Osteocyte (in vitro differentiated cells): ENCODE measurements around the gene TSR3. TPM values are rescaled to one million over a fixed set of nuclear protein-coding genes. Genes with fewer than 3 reads are reported as not detected.

Experiments
- DNase-seq: peaks from one replicate; pipeline ENCODE4 v3.0.0; 2021; ENCODE audit warnings: mixed read lengths; ENCODE audit not compliant: unreplicated experiment; ENCODE audit errors: extremely low spot score
- H3K27ac Mint-ChIP-seq: one replicate; pipeline ENCODE4 v1.8.0; 2021; ENCODE audit warnings: mild to moderate bottlenecking, mixed read lengths; ENCODE audit not compliant: unreplicated experiment
- H3K27me3 Mint-ChIP-seq: one replicate; pipeline ENCODE4 v1.8.0; 2021; ENCODE audit warnings: mixed read lengths; ENCODE audit not compliant: unreplicated experiment
- H3K36me3 Mint-ChIP-seq: one replicate; pipeline ENCODE4 v1.8.0; 2021; ENCODE audit warnings: mixed read lengths; ENCODE audit not compliant: unreplicated experiment
- H3K4me1 Mint-ChIP-seq: one replicate; pipeline ENCODE4 v1.8.0; 2021; ENCODE audit warnings: mixed read lengths; ENCODE audit not compliant: unreplicated experiment
- H3K4me3 Mint-ChIP-seq: one replicate; pipeline ENCODE4 v1.8.0; 2021; ENCODE audit warnings: mild to moderate bottlenecking, moderate library complexity, mixed read lengths; ENCODE audit not compliant: unreplicated experiment
- H3K9me3 Mint-ChIP-seq: one replicate; pipeline ENCODE4 v1.8.0; 2021; ENCODE audit warnings: mixed read lengths; ENCODE audit not compliant: unreplicated experiment
- total RNA-seq: library from RNA; stranded (reverse); gene quantifications from 2 replicates; pipeline ENCODE4 v1.2.1, GENCODE V29; 2021
- TF ChIP-seq, protein P1 (sequence below): fragments of 200-600 bp; sonication (generic); IDR thresholded peaks from 2 replicates; pipeline ENCODE4 v1.5.0; 2021; ENCODE audit warnings: antibody characterized with exemption, mild to moderate bottlenecking, moderate library complexity

Gene TSR3
- total RNA-seq, 1 donor from 2014 or later, result 58.0 TPM

DNA sequence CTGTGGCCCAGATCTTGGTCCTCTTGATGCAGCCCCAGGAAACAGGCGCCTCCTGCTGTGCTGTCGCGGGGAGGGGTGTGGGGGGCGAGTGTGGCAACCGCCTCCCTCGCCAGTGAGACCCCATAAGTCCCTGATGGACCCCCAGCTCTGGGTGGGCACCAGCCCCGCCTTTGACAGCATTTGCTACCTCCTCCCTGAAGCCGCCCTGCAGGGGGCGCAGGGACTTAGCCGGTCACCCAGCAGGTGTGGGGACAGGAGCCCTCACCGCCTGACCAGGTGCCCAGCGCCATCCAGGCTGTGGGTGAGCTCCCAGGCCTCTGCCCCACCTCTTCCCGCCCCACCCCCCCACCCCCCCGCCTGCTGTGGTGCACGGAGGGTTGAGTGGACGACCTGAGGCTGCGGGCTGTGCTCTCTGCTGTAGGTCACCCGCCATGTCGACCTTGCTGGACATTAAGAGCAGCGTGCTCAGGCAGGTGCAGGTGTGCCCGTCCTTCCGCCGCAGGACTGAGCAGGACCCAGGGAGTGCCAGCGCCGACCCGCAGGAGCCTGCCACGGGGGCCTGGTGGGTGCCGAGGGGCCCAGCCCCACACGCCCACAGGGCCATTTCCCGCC is 13.5 kb downstream of the TSR3 start:
- Mint-ChIP-seq H3K4me3 (no peak overlapping the region), H3K36me3 (no peaks in the 10 kb centered on the region), H3K27me3 (peaks cover 24% of the 10 kb centered on the region), H3K27ac (no peak overlapping the region), H3K4me1 (peaks cover 7% of the 10 kb centered on the region), H3K9me3 (no peaks in the 10 kb centered on the region)
- TF ChIP-seq, protein P1, sequence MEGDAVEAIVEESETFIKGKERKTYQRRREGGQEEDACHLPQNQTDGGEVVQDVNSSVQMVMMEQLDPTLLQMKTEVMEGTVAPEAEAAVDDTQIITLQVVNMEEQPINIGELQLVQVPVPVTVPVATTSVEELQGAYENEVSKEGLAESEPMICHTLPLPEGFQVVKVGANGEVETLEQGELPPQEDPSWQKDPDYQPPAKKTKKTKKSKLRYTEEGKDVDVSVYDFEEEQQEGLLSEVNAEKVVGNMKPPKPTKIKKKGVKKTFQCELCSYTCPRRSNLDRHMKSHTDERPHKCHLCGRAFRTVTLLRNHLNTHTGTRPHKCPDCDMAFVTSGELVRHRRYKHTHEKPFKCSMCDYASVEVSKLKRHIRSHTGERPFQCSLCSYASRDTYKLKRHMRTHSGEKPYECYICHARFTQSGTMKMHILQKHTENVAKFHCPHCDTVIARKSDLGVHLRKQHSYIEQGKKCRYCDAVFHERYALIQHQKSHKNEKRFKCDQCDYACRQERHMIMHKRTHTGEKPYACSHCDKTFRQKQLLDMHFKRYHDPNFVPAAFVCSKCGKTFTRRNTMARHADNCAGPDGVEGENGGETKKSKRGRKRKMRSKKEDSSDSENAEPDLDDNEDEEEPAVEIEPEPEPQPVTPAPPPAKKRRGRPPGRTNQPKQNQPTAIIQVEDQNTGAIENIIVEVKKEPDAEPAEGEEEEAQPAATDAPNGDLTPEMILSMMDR, result peak; percentile 34
- DNase-seq, result no peak

DNA sequence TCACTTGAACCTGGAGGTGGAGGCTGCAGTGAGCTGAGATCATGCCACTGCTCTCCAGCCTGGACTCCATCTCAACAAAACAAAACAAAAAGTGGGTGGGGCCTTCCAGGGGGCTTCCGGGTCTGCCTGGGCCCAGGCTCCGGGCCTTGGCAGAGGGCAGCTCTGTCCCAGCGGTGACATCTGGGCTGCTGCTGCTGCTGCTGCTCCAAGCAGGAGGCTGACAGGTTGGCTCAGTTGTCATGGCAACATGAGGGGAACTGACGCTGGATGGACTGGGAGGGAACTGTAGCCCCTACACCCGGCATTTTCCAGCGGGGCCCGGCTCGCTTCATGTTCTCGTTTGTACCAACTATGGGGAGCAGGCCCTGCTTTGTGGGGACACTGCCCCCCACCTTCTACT is 14.2 kb downstream of the TSR3 start:
- Mint-ChIP-seq H3K36me3 (no peaks in the 10 kb centered on the region), H3K4me3 (no peak overlapping the region), H3K4me1 (peaks cover 5% of the 10 kb centered on the region), H3K9me3 (no peaks in the 10 kb centered on the region), H3K27ac (no peak overlapping the region), H3K27me3 (peaks cover 24% of the 10 kb centered on the region)
- TF ChIP-seq, protein P1, result no peak
- DNase-seq, result no peak

DNA sequence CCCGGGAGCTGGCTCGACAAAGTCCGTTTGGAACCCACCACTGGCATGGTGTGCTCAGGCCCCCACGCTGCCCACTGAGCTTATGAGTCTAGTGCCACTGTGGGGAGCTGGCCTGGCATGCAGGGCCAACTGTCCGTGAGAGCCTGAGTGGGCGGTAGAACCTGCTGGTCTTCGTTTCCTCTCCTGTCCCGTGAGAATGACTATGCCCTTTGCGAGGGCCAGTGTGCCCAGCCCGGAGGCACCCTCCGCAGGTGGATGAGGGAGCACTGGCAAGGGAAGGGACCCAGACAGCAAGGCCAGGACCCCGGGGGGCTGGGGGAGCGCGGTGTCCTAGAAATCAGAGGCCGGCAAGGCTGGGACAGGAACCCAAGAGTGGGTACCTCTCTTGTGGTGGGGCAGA is 15.1 kb downstream of the TSR3 start:
- Mint-ChIP-seq H3K4me3 (no peak overlapping the region), H3K9me3 (no peaks in the 10 kb centered on the region), H3K27me3 (peaks cover 30% of the 10 kb centered on the region), H3K4me1 (peaks cover 8% of the 10 kb centered on the region), H3K27ac (no peak overlapping the region), H3K36me3 (no peaks in the 10 kb centered on the region)
- no peak for DNase-seq
- TF ChIP-seq, protein P1, result no peak

DNA sequence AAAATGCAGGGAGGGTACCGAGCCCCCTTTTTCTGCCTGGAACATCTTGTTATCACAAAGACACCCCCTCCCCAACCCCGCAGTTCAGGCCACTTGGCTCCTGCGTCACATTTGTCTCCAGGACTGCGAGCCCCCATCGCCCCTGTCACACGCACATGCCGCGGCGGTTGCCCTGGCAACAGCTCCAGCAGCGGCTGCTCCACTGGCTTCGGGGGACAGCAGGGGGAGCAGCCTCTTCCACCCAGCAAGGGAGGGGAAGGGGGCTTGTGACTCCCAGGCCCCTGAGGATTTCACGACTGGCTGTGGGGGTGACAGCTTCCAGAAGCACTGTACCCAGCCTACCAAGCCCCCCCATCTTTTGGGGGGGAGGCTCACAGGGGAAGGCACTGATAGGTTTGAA is 15.7 kb downstream of the TSR3 start:
- Mint-ChIP-seq H3K4me1 (peaks cover 11% of the 10 kb centered on the region), H3K4me3 (no peak overlapping the region), H3K27ac (no peak overlapping the region), H3K9me3 (no peaks in the 10 kb centered on the region), H3K36me3 (no peaks in the 10 kb centered on the region), H3K27me3 (peaks cover 34% of the 10 kb centered on the region)
- no peak for DNase-seq
- TF ChIP-seq, protein P1, result no peak

DNA sequence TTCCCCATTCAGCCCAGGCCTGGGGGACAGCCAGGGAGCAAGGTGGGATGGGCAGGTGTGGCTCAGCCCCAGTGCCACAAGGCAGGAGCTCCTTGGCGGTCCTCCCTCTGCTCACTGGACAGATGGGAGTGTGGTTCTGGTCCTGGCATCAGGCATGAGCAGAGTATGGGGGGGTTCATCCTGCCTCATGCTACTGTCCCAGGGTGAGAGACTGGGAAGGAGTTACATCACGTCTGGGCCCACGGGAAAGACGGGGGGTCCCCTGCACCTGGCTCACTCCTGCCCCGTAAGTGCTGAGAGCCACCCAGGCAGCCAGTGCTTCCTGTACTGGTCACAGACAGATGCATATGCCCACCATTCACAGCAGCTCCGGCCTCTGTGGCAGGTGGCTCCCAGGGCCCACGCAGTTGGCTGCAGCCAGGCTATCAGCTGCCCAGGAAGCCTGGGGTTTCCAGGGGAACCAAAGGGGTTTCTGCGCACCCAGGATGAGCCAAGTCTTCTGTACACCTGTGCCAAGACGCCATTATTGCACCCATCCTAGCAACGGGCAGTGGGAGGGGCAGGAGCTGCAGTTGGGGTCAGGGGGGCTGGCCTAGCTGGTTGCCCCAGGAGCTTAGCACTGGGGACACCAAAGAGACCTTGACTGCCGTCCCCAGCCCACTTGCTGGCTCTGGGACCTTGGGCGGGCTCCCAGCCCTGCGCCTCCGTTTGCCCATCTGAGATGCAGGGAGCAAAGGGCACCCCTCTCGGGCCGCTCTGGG is 16.3 kb downstream of the TSR3 start:
- TF ChIP-seq, protein P1, result no peak
- Mint-ChIP-seq H3K27me3 (peaks cover 34% of the 10 kb centered on the region), H3K27ac (no peak overlapping the region), H3K36me3 (no peaks in the 10 kb centered on the region), H3K4me3 (no peak overlapping the region), H3K9me3 (no peaks in the 10 kb centered on the region), H3K4me1 (peaks cover 11% of the 10 kb centered on the region)
- DNase-seq, result no peak
